Stomach (tissue), 9 donors: ENCODE results near the gene ATOH8. TPM values are rescaled to one million over a fixed set of nuclear protein-coding genes. Genes with fewer than 3 reads are reported as not detected.

Source experiments
- DNase-seq, 2 donors: peaks; one replicate each; pipeline versions ENCODE4 v3.0.0 to v3.0.0-alpha.2; 2013 to 2019
- H3K27ac ChIP-seq, 5 donors: fragments of 200-600 bp in 4 of 5; sonication (generic) in 4 of 5; one replicate each; pipeline ENCODE4 v1.5.1; 2013 to 2019; ENCODE audit warnings: mild to moderate bottlenecking in 1 of 5, moderate library complexity in 1 of 5
- H3K27me3 ChIP-seq, 3 donors: fragments of 200-600 bp; sonication (generic); one replicate each; pipeline ENCODE4 v1.5.1; 2017 to 2019; ENCODE audit warnings: mixed run types in 1 of 3
- H3K36me3 ChIP-seq, 4 donors: fragments of 200-600 bp; sonication (generic); 1 replicate in 3 of 4; 2 replicates in 1 of 4; pipeline ENCODE4 v1.5.1; 2016 to 2019
- H3K4me1 ChIP-seq, 4 donors: fragments of 200-600 bp; sonication (generic); one replicate each; pipeline ENCODE4 v1.5.1; 2016 to 2019
- H3K4me3 ChIP-seq, 4 donors: fragments of 200-600 bp; sonication (generic) in 3 of 4; one replicate each; pipeline ENCODE4 v1.5.1; 2016 to 2019; ENCODE audit warnings: mild to moderate bottlenecking in 1 of 4
- H3K9me3 ChIP-seq, 4 donors: fragments of 200-600 bp; sonication (generic); one replicate each; pipeline ENCODE4 v1.5.1; 2016 to 2019
- CTCF ChIP-seq, 7 experiments: fragments of 450-650 bp in 4 of 7; fragments of 200-600 bp in 3 of 7; sonication (generic) in 3 of 7; IDR thresholded peaks; one replicate each; pipeline ENCODE4 v1.5.1; 2016 to 2019; ENCODE audit warnings: antibody characterized with exemption in 7 of 7, control low read depth in 2 of 7, mild to moderate bottlenecking in 1 of 7
- EP300 ChIP-seq: sonication (generic); formaldehyde crosslinking; IDR thresholded peaks from one replicate; pipeline ENCODE4 v1.6.1; 2017; ENCODE audit warnings: antibody characterized with exemption
- POLR2A ChIP-seq, 4 donors: fragments of 450-650 bp; IDR thresholded peaks; one replicate each; pipeline ENCODE4 v1.6.1; 2016; ENCODE audit warnings: antibody characterized with exemption in 4 of 4, control low read depth in 2 of 4, mild to moderate bottlenecking in 1 of 4, moderate library complexity in 1 of 4
- POLR2AphosphoS5 ChIP-seq, 3 donors: sonication (generic); formaldehyde crosslinking; IDR thresholded peaks; one replicate each; pipeline ENCODE4 v1.6.1; 2016; ENCODE audit warnings: antibody characterized with exemption in 3 of 3
- WGBS, 5 donors: extraction: QIAGEN DNeasy Blood & Tissue Kit in 3 of 5; methylation state at CpG; one replicate each; pipeline versions ENCODE4 v1.1.5 to v1.1.7; 2013 to 2018; 5-methylcytosine and 5-hydroxymethylcytosine counted together
- intact Hi-C: fragments of 100-400 bp; cut with DNase I; formaldehyde crosslinking; loops from one replicate; pipeline ENCODE4 v1.15.1; 2023; ENCODE audit warnings: low total_unique reads
- polyA plus RNA-seq, 3 donors: library from polyadenylated mRNA; stranded (reverse); fragments of 200-250 nt; gene quantifications; one replicate each; pipeline ENCODE4 v1.2.3, GENCODE V29; 2013
- total RNA-seq, 5 donors: library from RNA; depleted of rRNA; stranded (reverse); fragments of >200 nt; gene quantifications; one replicate each; pipeline versions ENCODE4 v1.1.0 to v1.2.3, GENCODE V29; 2014 to 2016
- donor health status: healthy with polysubstance abuse.
- donor health status: Bipolar disorder and iron deficiency.
- donor health status: healthy.

The ATOH8 gene
- total and polyA plus RNA-seq, 8 donors = 2.3 to 23.2 (median 13.3) TPM

GRCh38 chr2:85744741-85745601 lies 8.8 kb upstream of the ATOH8 start:
- peak in 1 of 2 donors; percentile 75 for DNase-seq
- TF ChIP-seq POLR2AphosphoS5 (IDR thresholded peaks at IDR 0.05) (peak in 1 of 3 donors; percentile 38), EP300 (no peak)
- Histone ChIP-seq H3K27ac (peak overlapping the region; percentile 37 to 93 (median 89)), H3K4me1 (peaks cover 50 to 82% (median 66%) of the 10 kb centered on the region in 4 donors), H3K36me3 (no peaks in the 10 kb centered on the region), H3K9me3 (no peaks in the 10 kb centered on the region), H3K4me3 (no peak overlapping the region), H3K27me3 (no peaks in the 10 kb centered on the region)
- WGBS, 5 donors = 54 to 80% (median 60%) methylated on average over 9 to 10 of the region's 10 CpGs
- intact Hi-C loops = no loop called here

- peaks cover 56 to 84% (median 67%) of the 10 kb centered on the region in 4 donors for H3K4me1 ChIP-seq
- no peaks in the 10 kb centered on the region for H3K36me3 ChIP-seq
- H3K4me3 ChIP-seq = no peak overlapping the region
- intact Hi-C loops = no loop called here
- H3K27ac ChIP-seq = peak overlapping the region; percentile 37 to 93 (median 89)
- H3K9me3 ChIP-seq = no peaks in the 10 kb centered on the region
- 64 to 70% (median 69%) methylated on average over 8 of the region's 8 CpGs for WGBS, 5 donors
- DNase-seq = no peak
- H3K27me3 ChIP-seq = no peaks in the 10 kb centered on the region
- TF ChIP-seq POLR2A (IDR thresholded peaks at IDR 0.05) (no peak), EP300 (no peak), CTCF (IDR thresholded peaks at IDR 0.05) (no peak), POLR2AphosphoS5 (IDR thresholded peaks at IDR 0.05) (no peak)
These were observed 8.2 kb upstream of the ATOH8 start for GRCh38 chr2:85745619-85746018.

- intact Hi-C loops = no loop called here
- Histone ChIP-seq H3K27me3 (peaks cover 0 to 4% (median 0%) of the 10 kb centered on the region in 3 donors), H3K27ac (peak overlapping the region in 4 of 5 donors; percentile 74 to 93 (median 91)), H3K4me1 (peaks cover 57 to 84% (median 67%) of the 10 kb centered on the region in 4 donors), H3K4me3 (no peak overlapping the region), H3K36me3 (no peaks in the 10 kb centered on the region), H3K9me3 (no peaks in the 10 kb centered on the region)
- 77 to 84% (median 81%) methylated on average over 8 of the region's 8 CpGs for WGBS, 5 donors
- no peak for DNase-seq
- TF ChIP-seq POLR2A (IDR thresholded peaks at IDR 0.05) (no peak), POLR2AphosphoS5 (IDR thresholded peaks at IDR 0.05) (no peak), EP300 (no peak), CTCF (IDR thresholded peaks at IDR 0.05) (no peak)
These were observed 7.3 kb upstream of the ATOH8 start for GRCh38 chr2:85746321-85747004.

- peaks cover 0 to 12% (median 0%) of the 10 kb centered on the region in 3 donors for H3K27me3 ChIP-seq
- DNase-seq = no peak
- intact Hi-C loops = no loop called here
- 75 to 92% (median 82%) methylated on average over 3 of the region's 3 CpGs for WGBS, 5 donors
- H3K27ac ChIP-seq = no peak overlapping the region
- peaks cover 49 to 82% (median 63%) of the 10 kb centered on the region in 4 donors for H3K4me1 ChIP-seq
- no peaks in the 10 kb centered on the region for H3K9me3 ChIP-seq
- H3K4me3 ChIP-seq = no peak overlapping the region
- no peak for TF ChIP-seq POLR2A (IDR thresholded peaks at IDR 0.05)
- no peak for TF ChIP-seq POLR2AphosphoS5 (IDR thresholded peaks at IDR 0.05)
- TF ChIP-seq CTCF (IDR thresholded peaks at IDR 0.05) = no peak
- TF ChIP-seq EP300 = no peak
- no peaks in the 10 kb centered on the region for H3K36me3 ChIP-seq
These were observed 6.3 kb upstream of the ATOH8 start for GRCh38 chr2:85747441-85747840.
